Bronchus fibroblast of lung (primary cell): Measurements from ENCODE around the gene FZD4. TPM values are rescaled to one million over a fixed set of nuclear protein-coding genes. Genes with fewer than 3 reads are reported as not detected.

ENCODE experiments used
- total RNA-seq: library from RNA; depleted of rRNA; stranded (reverse); fragments of >200 nt; gene quantifications from 2 replicates; pipeline ENCODE4 v1.2.3, GENCODE V29; 2015

The FZD4 gene
- 1.6 and 2.4 TPM in 2 replicates for total RNA-seq

GRCh38 chr11:86955361-86956120 is at the start of gene FZD4:
Gene FZD4 (minus strand): TSS chr11:86955395. CDS start chr11:86955085, 310 bp downstream.

Other genes starting within 250 kb of the FZD4 start
- 93.8 TPM in 2 replicates for gene PRSS23, start 154.9 kb downstream of the FZD4 start, total RNA-seq
- gene TMEM135, start 82.5 kb upstream of the FZD4 start, total RNA-seq: 11.1 and 13.8 TPM in 2 replicates